Subcutaneous adipose tissue (tissue), 4 donors: Measurements from ENCODE around the gene AUNIP. TPM values are rescaled to one million over a fixed set of nuclear protein-coding genes. Genes with fewer than 3 reads are reported as not detected.

Source experiments
- total RNA-seq, 4 donors: library from RNA; depleted of rRNA; stranded (reverse); fragments of >200 nt; gene quantifications; one replicate each; pipeline ENCODE4 v1.1.0, GENCODE V29; 2016
- TF ChIP-seq, protein P1 (sequence below): fragments of 450-650 bp; IDR thresholded peaks from one replicate; pipeline ENCODE4 v1.5.1; 2016; ENCODE audit warnings: low read depth, mild to moderate bottlenecking, control low read depth, antibody characterized with exemption, moderate library complexity

AUNIP gene
- total RNA-seq, 4 donors from 2014 or later, result 1.9 TPM; not detected in 3

- TF ChIP-seq, protein P1, sequence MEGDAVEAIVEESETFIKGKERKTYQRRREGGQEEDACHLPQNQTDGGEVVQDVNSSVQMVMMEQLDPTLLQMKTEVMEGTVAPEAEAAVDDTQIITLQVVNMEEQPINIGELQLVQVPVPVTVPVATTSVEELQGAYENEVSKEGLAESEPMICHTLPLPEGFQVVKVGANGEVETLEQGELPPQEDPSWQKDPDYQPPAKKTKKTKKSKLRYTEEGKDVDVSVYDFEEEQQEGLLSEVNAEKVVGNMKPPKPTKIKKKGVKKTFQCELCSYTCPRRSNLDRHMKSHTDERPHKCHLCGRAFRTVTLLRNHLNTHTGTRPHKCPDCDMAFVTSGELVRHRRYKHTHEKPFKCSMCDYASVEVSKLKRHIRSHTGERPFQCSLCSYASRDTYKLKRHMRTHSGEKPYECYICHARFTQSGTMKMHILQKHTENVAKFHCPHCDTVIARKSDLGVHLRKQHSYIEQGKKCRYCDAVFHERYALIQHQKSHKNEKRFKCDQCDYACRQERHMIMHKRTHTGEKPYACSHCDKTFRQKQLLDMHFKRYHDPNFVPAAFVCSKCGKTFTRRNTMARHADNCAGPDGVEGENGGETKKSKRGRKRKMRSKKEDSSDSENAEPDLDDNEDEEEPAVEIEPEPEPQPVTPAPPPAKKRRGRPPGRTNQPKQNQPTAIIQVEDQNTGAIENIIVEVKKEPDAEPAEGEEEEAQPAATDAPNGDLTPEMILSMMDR, result no peak
Measured at GRCh38 chr1:25848531-25848930, 10.7 kb downstream of the AUNIP start.

DNA sequence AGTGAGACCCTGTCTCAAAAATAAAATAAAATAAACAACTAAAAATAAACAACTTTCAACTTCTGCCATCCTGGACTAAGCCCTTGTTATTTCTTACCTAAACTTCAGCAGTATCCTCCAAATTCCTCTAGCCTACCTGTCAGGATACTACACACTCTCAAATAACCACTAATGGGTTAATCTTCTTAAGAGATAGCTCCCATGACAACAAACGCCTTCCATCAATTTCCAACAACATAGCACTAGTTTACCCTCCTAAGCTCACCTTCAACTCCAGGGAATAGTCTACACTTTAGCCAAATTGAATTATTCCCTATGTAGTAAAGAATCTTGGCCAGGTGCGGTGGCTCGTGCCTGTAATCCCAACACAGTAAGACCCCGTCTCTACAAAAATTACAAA, 11.3 kb downstream of the AUNIP start:
- TF ChIP-seq, protein P1, result no peak

DNA sequence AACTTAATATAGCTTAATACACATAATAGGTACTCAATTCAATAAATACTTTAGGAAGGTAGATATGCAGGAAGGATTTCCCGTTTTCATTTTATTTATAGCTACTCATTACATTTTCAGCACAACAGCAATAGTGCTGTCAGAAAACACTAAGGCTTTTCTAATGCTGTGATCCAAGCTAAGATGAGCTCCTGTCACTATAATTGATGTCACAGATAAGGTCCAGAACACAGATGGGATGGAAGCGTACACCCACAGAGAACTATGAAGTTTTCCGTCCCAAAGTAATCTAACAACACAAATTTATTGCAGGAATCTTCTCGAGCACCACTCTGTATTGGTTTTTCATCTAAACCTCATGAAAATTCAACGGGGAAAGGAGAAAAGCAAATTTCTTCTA, 13.6 kb downstream of the AUNIP start:
- TF ChIP-seq, protein P1, result no peak

- TF ChIP-seq, protein P1, result no peak
Measured at GRCh38 chr1:25844536-25845337, 14.5 kb downstream of the AUNIP start.

DNA sequence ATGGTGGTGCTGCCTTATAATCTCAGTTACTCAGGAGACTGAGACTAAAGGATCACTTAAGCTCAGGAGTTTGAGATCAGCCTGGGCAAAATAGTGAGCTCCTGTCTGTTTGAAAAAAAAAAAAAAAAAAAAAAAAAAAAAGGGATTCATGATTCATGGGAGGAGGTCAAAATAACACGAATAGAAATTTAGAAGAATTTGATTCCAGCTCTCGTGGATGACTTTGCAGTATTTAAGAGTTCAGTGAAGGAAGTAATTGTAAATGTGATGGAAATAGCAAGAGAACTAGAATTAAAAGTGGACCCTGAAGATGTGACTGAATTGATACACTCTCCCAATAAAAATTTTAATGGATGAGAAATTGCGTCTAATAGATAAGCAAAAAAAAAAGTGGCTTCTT, 15.8 kb downstream of the AUNIP start:
- TF ChIP-seq, protein P1, result no peak

GRCh38 chr1:25837262-25837875, 21.9 kb downstream of the AUNIP start:
- TF ChIP-seq, protein P1, result no peak

- TF ChIP-seq, protein P1, result no peak
Measured at GRCh38 chr1:25836695-25837094, 22.6 kb downstream of the AUNIP start.
